MCF 10A (cell line): ENCODE measurements around the gene COL3A1. TPM values are rescaled to one million over a fixed set of nuclear protein-coding genes. Genes with fewer than 3 reads are reported as not detected.

Source experiments
- BruUV-seq: library from RNA; stranded (reverse); fragments of 400-500 nt; replicated peaks from 2 replicates; lab custom pipeline; 2021; lab: Mats Ljungman, UMichigan
- CTCF ChIA-PET: fragments of 300-600 bp; sonication (Branson Sonifier 250); formaldehyde crosslinking; extraction: SDS; loops from one replicate; lab custom pipeline; 2021; ENCODE audit warnings: antibody characterized with exemption, inconsistent platforms; lab: Yijun Ruan, JAX
- POLR2A ChIA-PET: fragments of 300-600, 350-650 bp; sonication (Branson Sonifier 250); formaldehyde crosslinking; extraction: SDS; loops from one replicate; lab custom pipeline; 2020; ENCODE audit warnings: antibody characterized with exemption, inconsistent platforms; lab: Yijun Ruan, JAX
- DNase-seq: peaks from one replicate; pipeline ENCODE4 v3.0.0-alpha.2; 2018; ENCODE audit not compliant: unreplicated experiment
- H3K27ac Mint-ChIP-seq: one replicate; pipeline ENCODE4 v1.8.0; 2022; ENCODE audit warnings: mild to moderate bottlenecking, low read depth, mixed read lengths; ENCODE audit not compliant: unreplicated experiment
- H3K27me3 Mint-ChIP-seq: one replicate; pipeline ENCODE4 v1.8.0; 2022; ENCODE audit warnings: mixed read lengths; ENCODE audit not compliant: insufficient read depth, unreplicated experiment
- H3K36me3 Mint-ChIP-seq: one replicate; pipeline ENCODE4 v1.8.0; 2022; ENCODE audit warnings: mild to moderate bottlenecking, moderate library complexity, mixed read lengths; ENCODE audit not compliant: insufficient read depth, unreplicated experiment
- H3K4me1 Mint-ChIP-seq: one replicate; pipeline ENCODE4 v1.8.0; 2022; ENCODE audit warnings: mixed read lengths; ENCODE audit not compliant: insufficient read depth, unreplicated experiment
- H3K4me3 Mint-ChIP-seq: one replicate; pipeline ENCODE4 v1.8.0; 2022; ENCODE audit warnings: mild to moderate bottlenecking, moderate library complexity, mixed read lengths; ENCODE audit not compliant: unreplicated experiment
- H3K9me3 Mint-ChIP-seq: one replicate; pipeline ENCODE4 v1.8.0; 2022; ENCODE audit warnings: mixed read lengths; ENCODE audit not compliant: unreplicated experiment
- CTCF ChIP-seq: fragments of 200-600 bp; IDR thresholded peaks from one replicate; pipeline ENCODE4 v1.8.0; 2022; ENCODE audit warnings: antibody characterized with exemption, mild to moderate bottlenecking; ENCODE audit not compliant: unreplicated experiment
- intact Hi-C: fragments of 100-400 bp; cut with micrococcal nuclease; formaldehyde crosslinking; loops from 2 replicates; pipeline ENCODE4 v1.14.1; 2022
- total RNA-seq: library from RNA; stranded (reverse); gene quantifications from 2 replicates; pipeline ENCODE4 v1.2.3, GENCODE V29; 2022

The COL3A1 gene
- total RNA-seq, 1 experiment from 2014 or later, result not detected

DNA sequence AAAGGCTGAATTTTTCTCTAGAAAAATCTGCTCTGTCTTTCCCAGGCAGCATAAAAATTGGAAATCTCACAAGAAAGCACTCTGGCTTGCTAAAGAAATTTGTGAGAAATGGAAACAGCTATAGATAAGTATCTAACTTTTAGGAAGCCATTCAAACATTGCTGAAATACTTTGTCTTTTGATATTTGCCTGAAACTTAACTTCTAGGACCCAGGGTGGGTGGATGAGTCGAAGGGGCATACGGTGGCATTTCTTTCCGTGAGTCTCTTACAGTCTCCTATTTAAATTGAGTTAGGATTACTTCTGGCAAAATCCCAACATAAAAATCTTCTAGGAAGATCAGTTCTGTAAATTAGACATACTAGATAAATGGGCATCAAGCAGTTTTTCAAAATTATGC is 532 bp upstream of the COL3A1 start:
- Mint-ChIP-seq H3K36me3 (no peaks in the 10 kb centered on the region), H3K27ac (no peak overlapping the region), H3K27me3 (no peaks in the 10 kb centered on the region), H3K4me1 (no peaks in the 10 kb centered on the region), H3K9me3 (no peaks in the 10 kb centered on the region), H3K4me3 (no peak overlapping the region)
- no TSS peak for BruUV-seq
- intact Hi-C loops, result no loop called here
- no peak for TF ChIP-seq CTCF
- ChIA-PET POLR2A (no interaction called here), CTCF (interaction anchor here (1.3 kb wide), 1 partner anchor 10 kb away, joined by 6 read pairs; no protein-coding TSS in a partner anchor)
- no peak for DNase-seq

DNA sequence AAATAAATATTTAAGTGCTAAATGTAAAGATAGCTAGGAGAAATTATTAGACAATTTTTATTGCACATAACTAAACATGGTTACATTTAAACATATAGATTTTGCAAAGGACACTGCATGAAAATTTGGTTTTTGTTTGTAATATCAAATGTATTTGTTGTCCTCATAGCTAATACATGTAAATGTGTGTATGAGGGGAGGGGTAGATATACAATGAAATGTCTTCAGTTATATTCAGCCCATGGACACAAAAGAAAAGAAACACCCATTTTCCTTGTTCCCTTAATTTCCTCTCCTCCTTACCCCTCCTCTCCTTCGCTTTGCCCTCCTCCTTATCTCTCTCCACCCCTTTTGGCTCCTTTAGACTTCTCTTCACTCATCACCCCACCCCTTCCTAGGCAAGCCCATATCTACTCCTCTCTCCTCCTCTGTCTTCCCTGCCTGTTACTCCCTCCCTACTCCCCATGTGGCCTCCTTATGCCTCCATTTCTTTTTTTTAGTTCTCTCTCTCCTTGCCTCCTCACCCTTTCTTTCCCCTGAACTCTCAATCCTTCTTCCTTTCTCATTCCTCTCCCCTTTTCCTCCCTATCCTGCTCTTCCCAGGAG is 1.4 kb downstream of the COL3A1 start:
- no peak for DNase-seq
- TF ChIP-seq CTCF, result no peak
- Mint-ChIP-seq H3K36me3 (no peaks in the 10 kb centered on the region), H3K4me3 (no peak overlapping the region), H3K27ac (no peak overlapping the region), H3K27me3 (no peaks in the 10 kb centered on the region), H3K4me1 (no peaks in the 10 kb centered on the region), H3K9me3 (no peaks in the 10 kb centered on the region)
- BruUV-seq, result no TSS peak
- intact Hi-C loops, result no loop called here
- ChIA-PET POLR2A (no interaction called here), CTCF (interaction anchor here (0.6 to 5.9 kb wide), 12 partner anchors 8 to 451 kb away, joined by 3 to 65 read pairs (median 3); no protein-coding TSS in a partner anchor)

DNA sequence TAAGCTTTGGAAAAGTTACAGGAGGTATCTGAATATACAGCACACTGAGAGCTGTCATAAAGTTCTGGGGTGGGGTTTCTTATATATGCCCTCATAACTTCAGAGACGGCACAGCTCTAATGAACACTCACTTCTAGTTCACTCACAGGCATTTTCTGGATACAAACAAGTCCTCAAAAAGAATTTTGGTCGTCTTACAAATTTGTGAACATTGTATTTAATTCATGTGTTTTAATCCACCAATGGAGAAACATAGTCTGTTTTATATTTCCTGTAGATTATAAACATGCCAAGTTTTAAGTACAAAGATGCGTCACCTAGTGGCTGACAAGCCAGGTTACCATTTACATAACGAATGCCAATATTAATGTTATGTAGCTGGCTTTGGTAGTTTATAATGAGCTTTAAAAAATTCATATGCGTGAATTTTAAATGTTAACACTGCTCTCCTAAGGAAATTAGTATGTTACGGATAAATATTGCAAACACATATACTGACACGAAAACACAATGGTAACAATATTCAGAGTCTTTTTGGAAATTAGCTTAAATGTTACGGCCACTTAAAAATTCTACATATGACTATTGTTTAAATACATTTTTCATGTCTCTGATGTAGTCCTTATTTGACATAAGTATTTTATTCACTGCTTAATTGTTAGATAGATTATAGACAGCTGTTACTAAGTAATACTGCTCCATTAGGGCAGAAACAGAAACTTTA is 2.5 kb downstream of the COL3A1 start:
- DNase-seq, result no peak
- no TSS peak for BruUV-seq
- H3K27me3 Mint-ChIP-seq, result no peaks in the 10 kb centered on the region
- no peaks in the 10 kb centered on the region for H3K9me3 Mint-ChIP-seq
- H3K36me3 Mint-ChIP-seq, result no peaks in the 10 kb centered on the region
- intact Hi-C loops, result no loop called here
- CTCF ChIA-PET, result interaction anchor here (0.6 to 5.9 kb wide), 10 partner anchors 8 to 702 kb away, joined by 3 to 65 read pairs (median 3); no protein-coding TSS in a partner anchor
- H3K27ac Mint-ChIP-seq, result no peak overlapping the region
- no peak for TF ChIP-seq CTCF
- POLR2A ChIA-PET, result interaction anchor here (0.5 to 0.7 kb wide), 2 partner anchors 270 to 455 kb away, joined by 3 read pairs; no protein-coding TSS in a partner anchor
- H3K4me1 Mint-ChIP-seq, result no peaks in the 10 kb centered on the region
- no peak overlapping the region for H3K4me3 Mint-ChIP-seq

DNA sequence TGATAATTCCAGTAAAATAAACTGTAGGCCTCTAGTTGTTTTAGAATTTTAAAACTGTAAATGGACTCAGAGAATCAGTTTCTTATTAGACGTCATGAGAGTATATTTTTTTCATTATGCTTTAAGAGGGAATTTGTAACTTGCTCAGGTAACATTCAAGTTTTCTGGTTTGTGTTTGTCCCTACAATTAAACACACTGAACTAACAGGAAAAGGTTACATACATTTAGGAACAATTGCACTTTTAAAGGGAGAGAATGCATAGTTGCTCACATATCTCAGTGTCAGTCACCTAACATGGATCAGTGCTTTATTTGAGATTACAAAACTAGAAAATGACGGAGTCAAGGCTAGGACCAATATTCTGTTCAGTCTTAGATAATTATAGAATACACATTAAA is 3.1 kb downstream of the COL3A1 start:
- intact Hi-C loops, result no loop called here
- Mint-ChIP-seq H3K27ac (no peak overlapping the region), H3K4me3 (no peak overlapping the region), H3K4me1 (no peaks in the 10 kb centered on the region), H3K27me3 (no peaks in the 10 kb centered on the region), H3K36me3 (no peaks in the 10 kb centered on the region), H3K9me3 (no peaks in the 10 kb centered on the region)
- no peak for DNase-seq
- CTCF ChIA-PET, result interaction anchor here (0.6 to 5.9 kb wide), 6 partner anchors 8 to 703 kb away, joined by 3 to 65 read pairs (median 4); no protein-coding TSS in a partner anchor
- POLR2A ChIA-PET, result interaction anchor here (0.6 kb wide), 1 partner anchor 84 kb away, joined by 3 read pairs; no protein-coding TSS in a partner anchor
- BruUV-seq, result no TSS peak
- TF ChIP-seq CTCF, result no peak
